ENCODE results near the gene MAP2K1.
"Not testable (repeated sequence)": the region's sequence is repeated elsewhere in the genome, so short reads cannot be mapped to it uniquely, and the experiment has no call there.

MAP2K1 gene

GRCh38 chr15:66476535-66476934 lies 89.8 kb downstream of the MAP2K1 start:
- DNase-seq: peak; percentile 35
- ATAC-seq: peak; percentile 48

DNA sequence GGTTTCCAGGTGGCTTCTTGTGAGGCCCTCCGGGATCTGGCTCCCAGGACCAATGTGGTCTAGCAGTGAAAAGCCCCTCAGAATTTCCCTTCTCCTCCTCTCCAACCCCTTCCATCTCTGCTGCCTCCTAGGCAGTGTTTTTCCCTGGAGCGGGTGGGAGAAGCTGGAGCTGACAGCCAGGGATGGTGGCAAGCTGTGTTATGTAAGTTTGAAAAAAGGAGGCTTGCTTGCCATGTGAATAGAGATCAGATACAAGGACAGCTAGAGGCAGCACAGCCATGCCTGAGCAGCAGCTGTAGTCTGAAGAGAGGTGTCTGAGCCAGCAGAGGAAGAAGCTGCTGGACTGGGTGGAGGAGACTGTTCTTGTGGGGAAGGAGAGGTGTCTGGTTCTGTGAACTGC lies 90.3 kb downstream of the MAP2K1 start:
- no peak for DNase-seq
- ATAC-seq: no peak

DNA sequence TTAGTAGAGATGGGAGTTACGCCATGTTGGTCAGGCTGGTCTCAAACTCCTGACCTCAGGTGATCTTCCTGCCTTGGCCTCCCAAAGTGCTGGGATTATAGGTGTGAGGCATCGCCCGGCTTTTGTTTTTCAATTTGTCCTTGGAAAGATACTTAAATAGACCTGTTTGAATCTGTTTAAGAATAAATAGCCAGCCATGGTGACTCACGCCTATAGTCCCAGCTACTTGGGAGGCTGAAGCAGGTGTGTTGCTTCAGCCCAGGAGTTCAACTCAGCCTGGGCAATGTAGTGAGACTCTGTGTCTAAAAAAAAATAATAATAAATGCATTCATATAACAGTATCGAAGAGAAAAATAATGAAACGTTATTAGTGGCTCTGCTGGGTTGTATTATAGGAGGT lies 93.6 kb downstream of the MAP2K1 start:
- ATAC-seq (no peak), DNase-seq (no peak)

DNA sequence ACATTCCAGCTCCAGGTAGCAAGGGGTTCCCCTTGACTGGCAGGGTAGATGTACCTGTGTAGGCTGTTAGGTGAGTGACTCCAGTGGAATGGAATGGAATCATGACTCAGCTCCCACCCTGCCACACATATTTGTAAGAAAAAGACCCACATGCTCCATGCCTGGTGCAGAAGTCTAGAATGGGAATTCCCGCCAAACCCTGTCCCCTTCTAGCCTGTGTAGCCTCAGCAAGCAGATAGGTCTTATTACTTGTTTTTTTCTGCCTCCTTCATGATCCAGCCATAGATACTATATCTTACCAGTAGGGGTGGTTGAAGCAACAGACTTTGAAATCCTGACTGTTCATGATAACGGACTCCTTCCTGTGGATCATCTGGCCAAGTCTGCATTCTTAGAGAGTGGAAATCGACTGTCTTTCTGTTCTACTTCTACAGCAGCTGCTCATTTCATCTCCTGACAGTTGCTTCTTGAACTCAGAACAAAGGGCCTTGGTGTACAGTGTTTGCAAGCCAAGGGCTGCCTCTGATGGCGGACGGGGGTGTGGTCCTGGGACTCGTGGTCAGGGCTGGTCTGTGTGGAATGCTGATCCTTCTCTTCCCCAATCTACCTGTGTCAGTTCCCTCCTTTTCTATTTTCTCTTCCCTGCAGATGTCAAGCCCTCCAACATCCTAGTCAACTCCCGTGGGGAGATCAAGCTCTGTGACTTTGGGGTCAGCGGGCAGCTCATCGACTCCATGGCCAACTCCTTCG lies 94.6 kb downstream of the MAP2K1 start:
- no peak for ATAC-seq

GRCh38 chr15:66482539-66482938 lies 95.8 kb downstream of the MAP2K1 start:
- no peak for ATAC-seq
- no peak for DNase-seq

More for the DNA sequence above, 94.6 kb downstream of the MAP2K1 start:
- no peak for DNase-seq

DNA sequence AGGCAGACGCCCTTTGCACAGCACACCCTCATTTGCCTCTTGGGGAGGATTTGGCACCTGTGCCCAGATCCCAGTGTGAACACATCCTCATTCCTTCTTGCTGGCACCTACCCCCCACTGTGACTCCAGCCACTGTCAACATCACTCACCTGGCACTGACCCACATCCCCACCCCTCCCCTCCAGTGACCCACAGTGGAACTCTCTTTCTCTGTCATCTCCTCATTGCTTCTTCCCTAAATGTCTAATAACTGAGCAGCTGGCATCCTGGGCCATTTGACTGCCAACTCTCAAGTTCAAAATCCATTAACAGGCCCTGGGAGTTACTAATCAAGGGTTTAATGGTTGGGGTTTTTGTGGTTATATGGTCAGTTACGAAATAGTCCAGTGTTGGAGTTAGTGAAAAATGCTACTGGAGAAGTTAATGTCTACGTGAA lies 96.4 kb downstream of the MAP2K1 start:
- DNase-seq (no peak), ATAC-seq (no peak)

DNA sequence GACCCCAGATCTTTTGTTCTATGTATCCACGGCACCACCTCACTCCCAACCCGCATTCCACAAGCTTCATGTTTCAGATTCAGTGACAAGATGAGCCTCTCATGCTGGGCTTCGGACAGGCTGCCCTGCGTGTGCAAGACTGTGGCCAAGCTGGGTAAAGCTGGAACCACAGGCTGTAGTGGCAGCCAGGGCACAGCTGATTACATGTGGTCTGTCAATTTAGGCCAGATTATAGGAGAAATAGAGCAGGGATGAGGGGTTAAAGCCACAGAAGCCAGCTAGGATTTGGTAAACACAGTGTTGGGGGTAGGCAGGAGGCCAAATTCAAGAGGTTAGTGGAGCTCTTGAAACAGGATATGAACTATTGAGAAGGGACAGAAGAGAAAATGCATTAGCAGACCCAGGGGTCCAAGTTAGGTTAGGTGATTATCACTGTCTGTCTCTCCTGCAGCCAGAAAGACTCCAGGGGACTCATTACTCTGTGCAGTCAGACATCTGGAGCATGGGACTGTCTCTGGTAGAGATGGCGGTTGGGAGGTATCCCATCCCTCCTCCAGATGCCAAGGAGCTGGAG lies 97.9 kb downstream of the MAP2K1 start:
- DNase-seq: no peak
- no peak for ATAC-seq

DNA sequence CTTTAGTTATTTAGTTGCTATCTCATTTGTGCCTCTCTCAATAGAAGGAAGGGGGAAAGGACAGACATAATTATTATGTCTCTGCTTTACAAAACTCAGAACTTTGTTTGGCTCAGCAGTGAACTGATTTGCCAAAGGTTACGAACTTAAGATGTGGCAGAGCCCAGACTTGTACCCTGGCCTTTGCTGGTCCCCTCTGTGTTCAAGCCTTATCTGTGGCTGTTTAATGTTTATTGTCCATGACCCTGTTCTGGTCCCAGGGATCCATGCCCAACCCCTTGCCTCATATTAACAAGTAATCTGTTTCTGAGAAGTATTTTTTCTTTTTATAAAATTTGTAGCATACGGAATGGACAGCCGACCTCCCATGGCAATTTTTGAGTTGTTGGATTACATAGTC lies 100.2 kb downstream of the MAP2K1 start:
- DNase-seq (no peak), ATAC-seq (no peak)

DNA sequence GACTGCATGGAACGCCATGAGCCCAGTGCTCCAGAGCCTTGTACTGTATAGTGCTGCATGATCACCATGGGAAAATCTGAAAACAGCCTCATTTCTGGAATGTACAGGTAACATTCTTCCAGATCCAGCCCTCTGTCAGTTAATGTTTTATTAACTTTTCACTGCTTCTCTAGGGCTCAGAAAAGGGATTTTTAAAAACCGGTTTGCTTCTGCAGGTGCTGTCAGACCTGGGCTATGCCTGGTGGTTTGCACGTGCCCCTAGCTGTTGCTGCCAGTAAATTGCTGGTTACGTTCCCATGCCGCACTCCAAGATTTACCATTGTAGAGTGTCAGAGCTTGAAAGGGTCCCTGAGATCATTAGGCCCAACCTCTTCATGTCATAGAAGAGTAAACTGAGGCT lies 101.8 kb downstream of the MAP2K1 start:
- ATAC-seq (no peak), DNase-seq (no peak)

DNA sequence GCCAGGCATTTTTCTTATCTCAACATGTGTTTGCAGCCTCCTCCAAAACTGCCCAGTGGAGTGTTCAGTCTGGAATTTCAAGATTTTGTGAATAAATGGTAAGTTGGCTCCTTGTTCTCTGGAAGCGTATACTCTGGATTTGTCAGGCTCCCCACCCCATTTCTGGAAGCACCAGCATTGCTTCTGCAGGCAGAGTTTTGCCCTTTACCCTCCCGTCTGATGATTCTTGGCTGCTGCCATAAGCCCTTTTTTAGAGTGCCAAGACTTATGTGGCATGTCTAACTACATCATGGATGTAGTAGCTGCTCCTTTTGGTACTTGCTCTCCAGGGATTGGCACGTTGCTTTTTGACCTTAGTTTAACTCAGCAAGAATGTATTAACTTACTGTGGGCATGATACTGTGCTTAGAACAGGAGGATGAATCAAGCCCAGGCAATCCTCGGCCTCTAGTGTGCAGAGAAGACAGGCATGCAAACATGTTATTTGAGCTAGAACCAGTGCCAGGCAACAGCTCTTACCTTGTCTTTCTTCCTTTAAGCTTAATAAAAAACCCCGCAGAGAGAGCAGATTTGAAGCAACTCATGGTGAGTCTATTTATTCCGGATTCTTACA lies 102.6 kb downstream of the MAP2K1 start:
- ATAC-seq (no peak), DNase-seq (no peak)

DNA sequence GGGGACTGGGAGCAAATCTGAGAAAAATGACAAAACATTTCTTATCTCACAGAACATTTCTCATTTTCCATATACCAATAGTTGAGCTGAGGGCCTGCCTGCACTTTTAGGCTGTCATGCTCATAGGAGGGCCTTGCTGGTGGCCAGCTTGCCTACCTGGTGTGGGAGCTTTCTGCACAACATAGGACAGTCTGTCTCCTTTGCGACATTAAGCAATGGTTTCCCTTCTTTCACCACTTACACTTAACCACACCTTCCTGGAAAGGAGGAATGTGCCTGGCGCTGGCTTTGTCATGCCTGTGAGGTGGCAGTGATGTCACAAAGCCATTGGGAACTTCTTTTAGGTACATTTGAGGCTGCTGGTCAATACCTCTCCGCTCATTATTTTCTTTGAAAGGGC lies 105.1 kb downstream of the MAP2K1 start:
- DNase-seq: no peak
- no peak for ATAC-seq

DNA sequence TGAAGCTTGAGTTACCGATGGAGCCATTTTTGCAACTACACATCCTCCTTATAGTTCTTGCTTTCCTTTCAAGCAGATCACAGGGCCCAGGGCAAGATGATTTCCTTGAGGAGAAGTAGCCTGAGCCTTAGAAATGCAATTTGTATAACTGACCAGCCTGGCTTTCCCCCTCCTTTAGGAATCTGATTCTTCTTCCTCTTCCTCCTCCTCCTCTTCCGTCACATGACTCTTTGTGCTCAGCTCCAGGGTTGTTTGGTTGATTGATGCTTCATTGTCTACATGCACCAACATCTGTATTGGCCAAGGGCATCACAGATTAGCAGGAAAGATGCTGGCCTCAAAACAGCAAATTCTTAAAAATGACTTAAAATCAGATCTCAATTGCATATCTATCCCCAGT lies 107.5 kb downstream of the MAP2K1 start:
- DNase-seq (no peak), ATAC-seq (no peak)

DNA sequence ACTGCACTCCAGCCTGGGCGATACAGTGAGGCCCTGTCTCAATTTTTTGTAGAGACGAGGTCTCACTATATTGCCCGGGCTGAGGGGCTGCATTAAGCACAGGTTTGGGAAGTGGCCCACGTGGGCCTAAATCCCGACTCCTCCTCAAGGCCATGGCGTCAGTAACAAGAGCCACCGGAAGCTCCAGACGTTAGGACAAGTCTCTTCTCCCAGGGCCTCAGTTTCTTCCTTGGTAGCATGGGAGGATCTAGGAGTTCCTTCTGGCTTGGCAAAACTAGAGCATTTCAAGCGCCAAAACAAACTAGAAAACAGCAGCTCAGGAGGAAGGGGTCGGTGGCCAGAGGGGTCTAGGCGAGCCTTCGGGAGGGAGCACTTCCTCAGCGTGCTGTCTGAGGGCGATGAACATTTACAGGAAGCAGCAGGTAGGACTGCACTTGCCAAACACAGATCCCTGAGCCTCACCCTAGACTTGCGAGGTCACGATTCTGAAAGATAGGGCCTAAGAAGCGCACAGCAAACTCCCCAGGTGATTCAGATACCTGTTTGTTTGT lies 110.3 kb downstream of the MAP2K1 start:
- DNase-seq: peak; percentile 34
- ATAC-seq: peak; percentile 24

DNA sequence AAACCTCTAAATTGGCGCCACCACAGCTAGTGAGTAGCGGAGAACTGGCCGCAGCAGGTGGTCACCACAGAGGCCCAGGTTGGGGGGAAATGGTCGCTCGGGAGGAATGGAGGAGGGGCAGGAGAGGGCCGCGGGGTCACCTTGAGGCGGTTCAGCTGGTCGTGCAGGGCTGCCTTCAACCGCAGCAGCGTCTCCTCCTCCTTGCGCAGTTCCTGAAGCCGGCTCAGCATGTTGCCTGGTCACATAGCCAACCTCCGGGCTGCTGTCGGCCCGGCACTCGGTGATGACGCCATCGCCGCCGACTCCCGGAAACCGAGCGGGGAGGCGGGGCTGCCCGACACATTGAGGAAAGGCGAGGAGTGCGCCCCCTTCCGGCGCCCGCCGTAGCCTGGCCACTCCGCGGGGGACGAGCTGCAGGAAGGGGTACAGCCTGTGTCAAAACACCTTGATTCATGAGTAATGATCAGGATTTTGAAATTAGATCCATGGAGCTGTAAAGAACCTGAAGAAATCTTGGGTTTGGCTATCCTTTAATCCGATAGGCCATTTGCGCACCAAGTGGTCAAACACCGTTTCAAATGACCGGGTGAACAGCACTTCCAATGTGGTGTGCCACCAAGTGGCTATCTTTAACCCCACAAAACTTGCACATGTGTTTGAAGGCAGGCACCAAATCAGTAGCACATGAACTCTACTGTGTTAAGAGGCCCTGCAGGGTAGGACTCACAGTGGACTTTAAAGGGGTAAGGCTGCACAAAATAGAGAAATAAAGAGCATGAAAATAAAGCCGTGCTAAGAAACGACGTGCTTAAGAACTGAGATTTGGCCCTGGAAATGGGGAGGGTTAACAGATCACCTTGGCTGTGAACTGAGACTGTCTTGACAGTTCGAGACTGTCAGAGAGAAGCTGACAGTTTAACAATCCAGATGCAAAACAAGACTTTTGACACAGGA lies 111.1 kb downstream of the MAP2K1 start, which contains the start of gene SNAPC5:
SNAPC5 (minus strand) TSS at position 261 of the 954 bp plus-strand sequence; CDS start at position 230, 31 bp downstream.
- DNase-seq (peak; percentile 99), ATAC-seq (peak; percentile 92)

GRCh38 chr15:66498501-66499386 lies 112.0 kb downstream of the MAP2K1 start:
- ATAC-seq: no peak
- no peak for DNase-seq

GRCh38 chr15:66500346-66500745 lies 113.6 kb downstream of the MAP2K1 start:
- DNase-seq: not testable (repeated sequence)

GRCh38 chr15:66502491-66502890 lies 115.8 kb downstream of the MAP2K1 start:
- ATAC-seq (no peak), DNase-seq (no peak)

More at GRCh38 chr15:66500346-66500745, 113.6 kb downstream of the MAP2K1 start:
- not testable (repeated sequence) for ATAC-seq

- not testable (repeated sequence) for DNase-seq, ATAC-seq
Observed at GRCh38 chr15:66503041-66503648, 116.4 kb downstream of the MAP2K1 start.

- DNase-seq (no peak), ATAC-seq (no peak)
Observed at GRCh38 chr15:66503780-66504562, 117.3 kb downstream of the MAP2K1 start.

All from stimulated activated naive CD8-positive, alpha-beta T cell treated with anti-CD3 and anti-CD28 coated beads, Interleukin-15, Interleukin-2, amounts not matched to agents 100 U/mL and 50 U/mL, for 24 hours (primary cell).